Gastrocnemius medialis (tissue), 4 donors: ENCODE results near the gene ASTN1. TPM values are rescaled to one million over a fixed set of nuclear protein-coding genes. Genes with fewer than 3 reads are reported as not detected.

Experiments used
- ATAC-seq, 2 donors: fragments of 150-250 bp; one replicate each; pipeline ENCODE4 v1.9.1; 2016
- DNase-seq, 2 donors: peaks; one replicate each; pipeline ENCODE4 v3.0.0-alpha.2; 2019
- H3K27ac ChIP-seq, 4 donors: fragments of 200-600 bp; sonication (generic); 1 replicate in 1 of 4; 2 replicates in 3 of 4; pipeline ENCODE4 v1.5.1; 2016 to 2018; ENCODE audit warnings: mild to moderate bottlenecking in 2 of 4, moderate library complexity in 1 of 4
- H3K27me3 ChIP-seq, 3 donors: fragments of 200-600 bp; sonication (generic) in 2 of 3; 1 replicate in 1 of 3; 2 replicates in 2 of 3; pipeline versions ENCODE4 v1.5.1 to v1.6.0; 2016 to 2019; ENCODE audit warnings: mild to moderate bottlenecking in 1 of 3, moderate library complexity in 1 of 3
- H3K36me3 ChIP-seq, 2 donors: fragments of 200-600 bp; sonication (generic) in 1 of 2; one replicate each; pipeline ENCODE4 v1.5.1; 2017 to 2018
- H3K4me1 ChIP-seq, 2 donors: fragments of 200-600 bp; sonication (generic) in 1 of 2; one replicate each; pipeline ENCODE4 v1.5.1; 2016 to 2017; ENCODE audit warnings: mild to moderate bottlenecking in 2 of 2
- H3K4me3 ChIP-seq, 4 donors: fragments of 200-600 bp; sonication (generic) in 3 of 4; 1 replicate in 1 of 4; 2 replicates in 3 of 4; pipeline ENCODE4 v1.5.1; 2016 to 2019; ENCODE audit warnings: mild to moderate bottlenecking in 2 of 4
- H3K9me3 ChIP-seq, 3 donors: fragments of 200-600 bp; sonication (generic) in 2 of 3; 1 replicate in 1 of 3; 2 replicates in 2 of 3; pipeline ENCODE4 v1.5.1; 2016 to 2019
- CTCF ChIP-seq, 5 experiments: fragments of 450-650 bp in 3 of 5; fragments of 200-600 bp in 2 of 5; sonication (generic) in 2 of 5; IDR thresholded peaks in 4 of 5; conservative IDR thresholded peaks in 1 of 5; 1 replicate in 4 of 5; 2 replicates in 1 of 5; pipeline ENCODE4 v1.5.1; 2016 to 2019; ENCODE audit warnings: antibody characterized with exemption in 5 of 5, mild to moderate bottlenecking in 3 of 5, moderate library complexity in 3 of 5
- POLR2A ChIP-seq, 2 donors: fragments of 450-650 bp; IDR thresholded peaks; one replicate each; pipeline ENCODE4 v1.6.1; 2017; ENCODE audit warnings: antibody characterized with exemption in 2 of 2, mild to moderate bottlenecking in 2 of 2, moderate library complexity in 2 of 2
- in situ Hi-C, 4 donors: fragments of 200-750 bp; cut with MboI; loops; one replicate each; pipeline versions ENCODE4 v1.15.0 to v1.8.0; 2017; ENCODE audit warnings: low sequenced_read_pairs in 4 of 4
- intact Hi-C: fragments of 100-400 bp; cut with DNase I; formaldehyde crosslinking; loops from one replicate; pipeline ENCODE4 v1.15.1; 2023; ENCODE audit warnings: low total_unique reads
- total RNA-seq, 4 donors: library from RNA; depleted of rRNA; stranded (reverse); fragments of >200 nt; gene quantifications; one replicate each; pipeline versions ENCODE4 v1.1.0 to v1.2.3, GENCODE V29; 2016

Gene ASTN1
- total RNA-seq, 4 donors from 2014 or later, result 0.09 to 0.10 TPM; not detected in 2

- Histone ChIP-seq H3K4me1 (no peaks in the 10 kb centered on the region), H3K27ac (no peak overlapping the region), H3K27me3 (peaks cover 0 to 5% (median 0%) of the 10 kb centered on the region in 3 donors), H3K9me3 (no peaks in the 10 kb centered on the region), H3K4me3 (no peak overlapping the region), H3K36me3 (no peaks in the 10 kb centered on the region)
- TF ChIP-seq POLR2A (IDR thresholded peaks at IDR 0.05) (no peak), CTCF (IDR thresholded peaks at IDR 0.05 in 4 of 5, conservative IDR thresholded peaks at IDR 0.05 in 1 of 5) (no peak)
- DNase-seq, result no peak
- ATAC-seq, result no peak
- in situ Hi-C loops, result no loop called here
- intact Hi-C loops, result no loop called here
These were observed 58.3 kb downstream of the ASTN1 start for GRCh38 chr1:177106196-177106595.

GRCh38 chr1:177103005-177103852, 61.3 kb downstream of the ASTN1 start:
- Histone ChIP-seq H3K4me3 (no peak overlapping the region), H3K9me3 (no peaks in the 10 kb centered on the region), H3K4me1 (no peaks in the 10 kb centered on the region), H3K27me3 (no peaks in the 10 kb centered on the region), H3K36me3 (no peaks in the 10 kb centered on the region), H3K27ac (no peak overlapping the region)
- in situ Hi-C loops, result no loop called here
- TF ChIP-seq POLR2A (IDR thresholded peaks at IDR 0.05), result no peak
- no peak for TF ChIP-seq CTCF (IDR thresholded peaks at IDR 0.05 in 4 of 5, conservative IDR thresholded peaks at IDR 0.05 in 1 of 5)
- DNase-seq (no peak), ATAC-seq (no peak)
- intact Hi-C loops, result no loop called here

- Histone ChIP-seq H3K4me1 (no peaks in the 10 kb centered on the region), H3K4me3 (no peak overlapping the region), H3K27ac (no peak overlapping the region), H3K9me3 (no peaks in the 10 kb centered on the region), H3K36me3 (no peaks in the 10 kb centered on the region), H3K27me3 (no peaks in the 10 kb centered on the region)
- in situ Hi-C loops (no loop called here), intact Hi-C loops (no loop called here)
- DNase-seq, result no peak
- no peak for ATAC-seq
- TF ChIP-seq POLR2A (IDR thresholded peaks at IDR 0.05) (no peak), CTCF (IDR thresholded peaks at IDR 0.05 in 4 of 5, conservative IDR thresholded peaks at IDR 0.05 in 1 of 5) (no peak)
These were observed 72.5 kb downstream of the ASTN1 start for GRCh38 chr1:177092001-177092400.

GRCh38 chr1:177091040-177091439, 73.5 kb downstream of the ASTN1 start:
- no peak for ATAC-seq
- intact Hi-C loops, result no loop called here
- TF ChIP-seq POLR2A (IDR thresholded peaks at IDR 0.05) (no peak), CTCF (IDR thresholded peaks at IDR 0.05 in 4 of 5, conservative IDR thresholded peaks at IDR 0.05 in 1 of 5) (no peak)
- no peaks in the 10 kb centered on the region for H3K27me3 ChIP-seq
- DNase-seq, result no peak
- H3K4me3 ChIP-seq, result no peak overlapping the region
- H3K9me3 ChIP-seq, result no peaks in the 10 kb centered on the region
- H3K27ac ChIP-seq, result no peak overlapping the region
- no peaks in the 10 kb centered on the region for H3K36me3 ChIP-seq
- H3K4me1 ChIP-seq, result no peaks in the 10 kb centered on the region
- in situ Hi-C loops, result no loop called here
